GM23338 (cell line): ENCODE data around the gene CDKL1. TPM values are rescaled to one million over a fixed set of nuclear protein-coding genes. Genes with fewer than 3 reads are reported as not detected.

ENCODE experiments used
- CREB1 ChIP-seq: fragments of 250-450 bp; sonication (Bioruptor Pico); IDR thresholded peaks from 2 replicates; pipeline ENCODE4 v1.5.0; 2020; ENCODE audit warnings: low read depth, mild to moderate bottlenecking, moderate library complexity
- CTCF ChIP-seq, 2 experiments: fragments of 200-600 bp in 1 of 2; sonication (generic) in 1 of 2; conservative IDR thresholded peaks; 2 replicates each; pipeline versions ENCODE4 v1.5.1 to v1.6.1; 2016 to 2017; ENCODE audit warnings: antibody characterized with exemption in 2 of 2, low read depth in 2 of 2, mild to moderate bottlenecking in 2 of 2, moderate library complexity in 1 of 2
- JUNB ChIP-seq: IDR thresholded peaks from one replicate; pipeline ENCODE4 v1.6.1; 2016; ENCODE audit warnings: antibody characterized with exemption; ENCODE audit not compliant: unreplicated experiment
- ZNF462 ChIP-seq: fragments of 250-450 bp; sonication (Bioruptor Pico); IDR thresholded peaks from 2 replicates; pipeline ENCODE4 v1.5.0; 2020; ENCODE audit warnings: mild to moderate bottlenecking, moderate library complexity
- polyA plus RNA-seq: library from polyadenylated mRNA; unstranded; fragments of >200 nt; fragmentation: Nextera tagmentation; extraction: Ambion mirVana; gene quantifications from 2 replicates; pipeline ENCODE4 v1.2.1, GENCODE V29; 2016
- total RNA-seq: library from RNA; depleted of rRNA; stranded (reverse); fragments of >200 nt; shearing (Covaris generic); gene quantifications from 2 replicates; pipeline ENCODE4 v1.2.3, GENCODE V29; 2014
- TF ChIP-seq, protein P1 (sequence below): IDR thresholded peaks from 2 replicates; pipeline ENCODE4 v1.6.1; 2016; ENCODE audit warnings: antibody characterized with exemption

The CDKL1 gene
- total and polyA plus RNA-seq, 2 experiments from 2014 or later, result 0.52 TPM

- TF ChIP-seq ZNF462 (CRISPR knock-in tag), result no peak
- TF ChIP-seq CTCF (conservative IDR thresholded peaks at IDR 0.05; ENCODE audit: low read depth in 2 of 2), result no peak
- TF ChIP-seq JUNB, result no peak
- TF ChIP-seq, protein P1, sequence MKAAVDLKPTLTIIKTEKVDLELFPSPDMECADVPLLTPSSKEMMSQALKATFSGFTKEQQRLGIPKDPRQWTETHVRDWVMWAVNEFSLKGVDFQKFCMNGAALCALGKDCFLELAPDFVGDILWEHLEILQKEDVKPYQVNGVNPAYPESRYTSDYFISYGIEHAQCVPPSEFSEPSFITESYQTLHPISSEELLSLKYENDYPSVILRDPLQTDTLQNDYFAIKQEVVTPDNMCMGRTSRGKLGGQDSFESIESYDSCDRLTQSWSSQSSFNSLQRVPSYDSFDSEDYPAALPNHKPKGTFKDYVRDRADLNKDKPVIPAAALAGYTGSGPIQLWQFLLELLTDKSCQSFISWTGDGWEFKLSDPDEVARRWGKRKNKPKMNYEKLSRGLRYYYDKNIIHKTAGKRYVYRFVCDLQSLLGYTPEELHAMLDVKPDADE, result no peak
- TF ChIP-seq CREB1 (CRISPR knock-in tag), result no peak
These were observed 88.2 kb downstream of the CDKL1 start (continued) for GRCh38 chr14:50308363-50308915.
